DOHH2 (cell line): ENCODE measurements around the gene PYDC2.

Source experiments
- H3F3A ChIP-seq: fragments of 200-600 bp; sonication (generic), shearing (Covaris generic); 2 replicates; pipeline ENCODE4 v1.6.0; 2016; ENCODE audit warnings: antibody characterized with exemption, mild to moderate bottlenecking; ENCODE audit not compliant: control insufficient read depth, insufficient read depth
- H3K27ac ChIP-seq: fragments of 200-600 bp; sonication (generic); 2 replicates; pipeline ENCODE4 v1.5.1; 2014; ENCODE audit warnings: low read depth, mild to moderate bottlenecking, low read length, moderate library complexity
- H3K27me3 ChIP-seq: fragments of 200-600 bp; sonication (generic); 2 replicates; pipeline ENCODE4 v1.6.1; 2014; ENCODE audit warnings: mild to moderate bottlenecking, low read length, mixed read lengths; ENCODE audit not compliant: control insufficient read depth
- H3K36me3 ChIP-seq: fragments of 200-600 bp; sonication (generic); 2 replicates; pipeline ENCODE4 v1.6.1; 2014; ENCODE audit warnings: mild to moderate bottlenecking, low read length, moderate library complexity, mixed read lengths; ENCODE audit not compliant: control insufficient read depth
- H3K4me1 ChIP-seq: fragments of 200-600 bp; sonication (generic); 2 replicates; pipeline ENCODE4 v1.6.1; 2014; ENCODE audit warnings: mild to moderate bottlenecking, low read length, mixed read lengths; ENCODE audit not compliant: control insufficient read depth
- H3K4me2 ChIP-seq: fragments of 200-600 bp; sonication (generic); 2 replicates; pipeline ENCODE4 v1.6.0; 2014; ENCODE audit warnings: mild to moderate bottlenecking, low read length, moderate library complexity
- H3K4me3 ChIP-seq: fragments of 200-600 bp; sonication (generic); 2 replicates; pipeline ENCODE4 v1.5.1; 2014; ENCODE audit warnings: mild to moderate bottlenecking, low read length, mixed read lengths
- H3K79me2 ChIP-seq: fragments of 200-600 bp; sonication (generic); 2 replicates; pipeline ENCODE4 v1.6.1; 2014; ENCODE audit warnings: mild to moderate bottlenecking, low read length, mixed read lengths; ENCODE audit not compliant: control insufficient read depth
- H3K9me2 ChIP-seq: fragments of 200-600 bp; sonication (generic); replicated peaks from 2 replicates; pipeline ENCODE4 v1.6.1; 2014; ENCODE audit warnings: mild to moderate bottlenecking, low read length, mixed read lengths; ENCODE audit not compliant: control insufficient read depth
- H3K9me3 ChIP-seq: fragments of 200-600 bp; sonication (generic); 2 replicates; pipeline ENCODE4 v1.6.1; 2014; ENCODE audit warnings: antibody characterized with exemption, low read length, mixed read lengths; ENCODE audit not compliant: control insufficient read depth, insufficient read depth
- H4K20me1 ChIP-seq: fragments of 200-600 bp; sonication (generic); 2 replicates; pipeline ENCODE4 v1.6.0; 2014; ENCODE audit warnings: low read depth, mild to moderate bottlenecking, antibody characterized with exemption, low read length, moderate library complexity; ENCODE audit not compliant: control insufficient read depth, insufficient read depth
- CTCF ChIP-seq: fragments of 200-600 bp; sonication (generic); IDR thresholded peaks from one replicate; pipeline ENCODE4 v1.5.1; 2014; ENCODE audit warnings: antibody characterized with exemption, mild to moderate bottlenecking, low read depth, low read length; ENCODE audit not compliant: poor library complexity, severe bottlenecking
- EZH2phosphoT487 ChIP-seq: fragments of 200-600 bp; sonication (generic); IDR thresholded peaks from 2 replicates; pipeline ENCODE4 v1.6.1; 2017; ENCODE audit warnings: borderline replicate concordance, mild to moderate bottlenecking, antibody characterized with exemption, low read length, moderate library complexity, mixed read lengths

PYDC2 gene

GRCh38 chr3:191484461-191484860 is 23.5 kb downstream of the PYDC2 start:
- no peak overlapping the region for H3K4me2 ChIP-seq
- H3K9me2 ChIP-seq = no peaks in the 10 kb centered on the region
- TF ChIP-seq EZH2phosphoT487 = no peak
- no peak for TF ChIP-seq CTCF
- no peaks in the 10 kb centered on the region for H3K27me3 ChIP-seq
- H4K20me1 ChIP-seq = no peaks in the 10 kb centered on the region
- H3K4me1 ChIP-seq = no peaks in the 10 kb centered on the region
- no peaks in the 10 kb centered on the region for H3K79me2 ChIP-seq
- H3K27ac ChIP-seq = no peak overlapping the region
- H3F3A ChIP-seq = no peaks in the 10 kb centered on the region
- no peak overlapping the region for H3K4me3 ChIP-seq
- H3K36me3 ChIP-seq = no peaks in the 10 kb centered on the region
- H3K9me3 ChIP-seq = no peaks in the 10 kb centered on the region

- Histone ChIP-seq H3K4me1 (no peaks in the 10 kb centered on the region), H3K79me2 (no peaks in the 10 kb centered on the region), H3K36me3 (no peaks in the 10 kb centered on the region), H3K27ac (no peak overlapping the region), H4K20me1 (no peaks in the 10 kb centered on the region), H3K4me3 (no peak overlapping the region), H3K9me2 (no peaks in the 10 kb centered on the region), H3F3A (no peaks in the 10 kb centered on the region), H3K27me3 (no peaks in the 10 kb centered on the region), H3K4me2 (no peak overlapping the region), H3K9me3 (no peaks in the 10 kb centered on the region)
- TF ChIP-seq EZH2phosphoT487 (no peak), CTCF (no peak)
Measured at GRCh38 chr3:191492601-191493000, 31.6 kb downstream of the PYDC2 start.

- no peak overlapping the region for H3K4me3 ChIP-seq
- H3K4me2 ChIP-seq = no peak overlapping the region
- no peaks in the 10 kb centered on the region for H3K79me2 ChIP-seq
- no peaks in the 10 kb centered on the region for H3K9me3 ChIP-seq
- no peaks in the 10 kb centered on the region for H3F3A ChIP-seq
- no peaks in the 10 kb centered on the region for H3K4me1 ChIP-seq
- no peaks in the 10 kb centered on the region for H3K27me3 ChIP-seq
- H3K9me2 ChIP-seq = no peaks in the 10 kb centered on the region
- H3K27ac ChIP-seq = no peak overlapping the region
- no peaks in the 10 kb centered on the region for H3K36me3 ChIP-seq
- no peak for TF ChIP-seq CTCF
- no peak for TF ChIP-seq EZH2phosphoT487
- no peaks in the 10 kb centered on the region for H4K20me1 ChIP-seq
Measured at GRCh38 chr3:191493336-191493735, 32.4 kb downstream of the PYDC2 start.
